Subcutaneous abdominal adipose tissue (tissue), 5 donors: Measurements from ENCODE around the gene AMFR.
"Not testable (repeated sequence)": the region's sequence is repeated elsewhere in the genome, so short reads cannot be mapped to it uniquely, and the experiment has no call there.

Experiments used
- H3K27ac ChIP-seq: one replicate; pipeline ENCODE4 v1.7.0; 2013; ENCODE audit warnings: low read depth, mild to moderate bottlenecking, inconsistent platforms, low read length, moderate library complexity
- H3K27me3 ChIP-seq, 5 donors: one replicate each; pipeline ENCODE4 v1.7.0; 2013; ENCODE audit warnings: low read length in 5 of 5, inconsistent platforms in 1 of 5; ENCODE audit not compliant: control insufficient read depth in 5 of 5, insufficient read depth in 4 of 5
- H3K36me3 ChIP-seq, 5 donors: one replicate each; pipeline ENCODE4 v1.7.0; 2013; ENCODE audit warnings: low read length in 5 of 5; ENCODE audit not compliant: control insufficient read depth in 5 of 5, insufficient read depth in 5 of 5
- H3K4me1 ChIP-seq, 5 donors: one replicate each; pipeline ENCODE4 v1.7.0; 2013; ENCODE audit warnings: low read length in 5 of 5, mild to moderate bottlenecking in 3 of 5, moderate library complexity in 1 of 5; ENCODE audit not compliant: control insufficient read depth in 5 of 5, insufficient read depth in 5 of 5
- H3K4me3 ChIP-seq, 5 donors: one replicate each; pipeline ENCODE4 v1.7.0; 2013; ENCODE audit warnings: low read length in 5 of 5, low read depth in 1 of 5
- H3K9ac ChIP-seq, 5 donors: one replicate each; pipeline ENCODE4 v1.7.0; 2013; ENCODE audit warnings: low read length in 5 of 5, mild to moderate bottlenecking in 4 of 5, moderate library complexity in 3 of 5
- H3K9me3 ChIP-seq, 5 donors: one replicate each; pipeline ENCODE4 v1.7.0; 2013; ENCODE audit warnings: low read length in 5 of 5; ENCODE audit not compliant: control insufficient read depth in 5 of 5
- donor health status: healthy.
- donor health status: healthy.
- donor health status: healthy.
- donor health status: healthy.
- donor health status: healthy.

AMFR gene

GRCh38 chr16:56379044-56379443 is 46.3 kb downstream of the AMFR start:
- not testable (repeated sequence) for H3K27me3 ChIP-seq, H3K9ac ChIP-seq, H3K4me3 ChIP-seq, H3K4me1 ChIP-seq, H3K27ac ChIP-seq
- H3K36me3 ChIP-seq, result peaks cover 43 to 54% (median 48%) of the 10 kb centered on the region in 5 donors
- H3K9me3 ChIP-seq, result peaks cover 0 to 18% (median 7%) of the 10 kb centered on the region in 5 donors

DNA sequence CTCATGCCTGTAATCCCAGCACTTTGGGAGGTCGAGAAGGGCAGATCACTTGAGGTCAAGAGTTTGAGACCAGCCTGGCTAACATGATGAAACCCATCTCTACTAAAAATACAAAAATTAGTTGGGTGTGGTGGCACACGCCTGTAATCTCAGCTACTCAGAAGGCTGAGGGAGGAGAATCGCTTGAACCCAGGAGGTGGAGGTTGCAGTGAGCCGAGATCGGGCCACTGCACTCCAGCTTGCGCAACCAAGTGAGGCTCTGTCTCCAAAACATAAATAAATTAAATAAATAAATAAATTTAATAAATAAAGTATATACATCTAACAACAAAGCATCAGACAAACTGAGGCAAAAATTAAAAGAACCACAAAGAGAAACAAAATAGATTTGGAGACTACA is 49.6 kb downstream of the AMFR start:
- H3K4me1 ChIP-seq, H3K9ac ChIP-seq, H3K27me3 ChIP-seq, H3K9me3 ChIP-seq, H3K27ac ChIP-seq, H3K4me3 ChIP-seq: not testable (repeated sequence)
- H3K36me3 ChIP-seq, result peaks cover 20 to 37% (median 36%) of the 10 kb centered on the region in 5 donors

GRCh38 chr16:56373003-56373402 is 52.3 kb downstream of the AMFR start:
- Histone ChIP-seq H3K4me3 (no peak overlapping the region), H3K27me3 (no peaks in the 10 kb centered on the region), H3K4me1 (peaks cover 1 to 16% (median 6%) of the 10 kb centered on the region in 5 donors), H3K9ac (no peak overlapping the region), H3K27ac (no peak overlapping the region), H3K9me3 (no peaks in the 10 kb centered on the region), H3K36me3 (peaks cover 17 to 38% (median 31%) of the 10 kb centered on the region in 5 donors)

DNA sequence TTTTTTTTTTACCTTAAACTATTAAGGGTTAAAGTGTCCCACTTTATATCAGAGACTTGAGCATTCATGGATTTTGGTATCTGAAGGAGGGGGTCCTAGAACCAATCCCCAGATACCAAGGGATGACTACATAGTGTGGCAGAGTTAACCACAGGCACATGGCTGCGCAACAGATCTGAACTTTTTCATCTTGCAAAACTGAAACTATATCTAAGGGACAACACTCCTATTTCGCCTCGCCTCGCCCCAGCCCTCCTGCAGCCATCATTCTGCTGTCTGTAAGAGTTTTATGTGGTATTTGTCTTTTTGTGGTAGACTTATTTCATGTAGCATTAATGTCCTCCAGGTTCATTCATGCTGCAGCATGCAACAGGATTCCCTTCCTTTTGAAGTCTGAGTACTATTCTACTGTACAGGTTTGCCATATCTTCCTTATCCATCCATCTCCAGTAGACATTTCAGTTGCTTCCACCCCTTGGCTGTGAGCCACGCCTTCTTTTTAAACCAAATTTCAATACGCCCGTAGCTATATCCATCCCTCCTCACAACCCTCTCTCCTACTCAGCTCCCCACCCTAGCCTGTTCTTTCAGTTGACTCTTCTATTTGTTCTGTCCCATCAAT is 53.2 kb downstream of the AMFR start:
- Histone ChIP-seq H3K27me3 (no peaks in the 10 kb centered on the region), H3K9ac (no peak overlapping the region), H3K4me3 (no peak overlapping the region), H3K4me1 (peaks cover 1 to 16% (median 6%) of the 10 kb centered on the region in 5 donors), H3K9me3 (no peaks in the 10 kb centered on the region), H3K27ac (no peak overlapping the region), H3K36me3 (peaks cover 22 to 47% (median 34%) of the 10 kb centered on the region in 5 donors)

- H3K27ac ChIP-seq, result no peak overlapping the region
- peaks cover 1 to 16% (median 6%) of the 10 kb centered on the region in 5 donors for H3K4me1 ChIP-seq
- H3K27me3 ChIP-seq, result no peaks in the 10 kb centered on the region
- no peak overlapping the region for H3K9ac ChIP-seq
- no peaks in the 10 kb centered on the region for H3K9me3 ChIP-seq
- peaks cover 21 to 52% (median 39%) of the 10 kb centered on the region in 5 donors for H3K36me3 ChIP-seq
- no peak overlapping the region for H3K4me3 ChIP-seq
These were observed 53.7 kb downstream of the AMFR start for GRCh38 chr16:56371660-56371937.

GRCh38 chr16:56370875-56371659 is 54.3 kb downstream of the AMFR start:
- Histone ChIP-seq H3K4me1 (peaks cover 1 to 16% (median 6%) of the 10 kb centered on the region in 5 donors), H3K36me3 (peaks cover 21 to 56% (median 42%) of the 10 kb centered on the region in 5 donors), H3K4me3 (no peak overlapping the region), H3K9ac (peak overlapping the region in 1 of 5 donors; percentile 12), H3K27ac (peak overlapping the region; percentile 10), H3K9me3 (no peaks in the 10 kb centered on the region), H3K27me3 (no peaks in the 10 kb centered on the region)

DNA sequence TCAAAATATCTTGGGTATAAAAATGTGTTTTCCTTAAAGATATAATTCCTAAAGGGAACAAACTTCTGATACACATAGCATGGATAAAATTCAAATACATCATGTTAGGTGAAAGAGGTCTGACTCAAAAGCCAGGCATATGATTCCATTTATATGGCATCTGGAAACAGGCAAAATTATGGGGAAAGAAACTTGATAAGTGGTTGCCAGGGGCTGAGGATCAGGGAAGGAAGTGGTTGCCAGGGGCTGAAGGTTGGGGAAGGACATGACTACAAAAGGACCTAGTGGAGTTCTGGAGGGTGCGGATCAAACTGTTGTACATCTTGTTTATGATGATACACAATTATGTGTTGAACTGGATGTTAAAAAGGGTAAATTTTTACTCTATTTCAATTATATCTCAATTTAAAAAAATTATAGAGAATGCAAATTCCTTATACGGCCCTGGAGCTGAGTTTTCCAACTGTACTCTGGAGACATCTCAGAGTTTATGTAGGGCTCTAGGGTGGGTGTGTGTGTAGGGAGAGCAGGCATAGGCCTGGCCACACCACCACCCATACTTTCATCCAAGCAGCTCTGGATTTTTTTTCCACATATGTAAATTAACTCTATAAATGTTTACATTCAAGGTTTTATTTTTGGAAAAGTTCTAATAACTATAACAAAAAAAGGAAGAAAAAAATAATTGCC is 55.0 kb downstream of the AMFR start:
- Histone ChIP-seq H3K9me3 (no peaks in the 10 kb centered on the region), H3K4me1 (peaks cover 1 to 16% (median 6%) of the 10 kb centered on the region in 5 donors), H3K27me3 (no peaks in the 10 kb centered on the region), H3K27ac (peak overlapping the region; percentile 10), H3K4me3 (no peak overlapping the region), H3K36me3 (peaks cover 20 to 60% (median 44%) of the 10 kb centered on the region in 5 donors), H3K9ac (no peak overlapping the region)

GRCh38 chr16:56369202-56369601 is 56.1 kb downstream of the AMFR start:
- Histone ChIP-seq H3K4me1 (peaks cover 1 to 16% (median 6%) of the 10 kb centered on the region in 5 donors), H3K9ac (no peak overlapping the region), H3K4me3 (no peak overlapping the region), H3K27ac (no peak overlapping the region), H3K9me3 (no peaks in the 10 kb centered on the region), H3K36me3 (peaks cover 9 to 66% (median 49%) of the 10 kb centered on the region in 5 donors), H3K27me3 (no peaks in the 10 kb centered on the region)

- peaks cover 1 to 16% (median 6%) of the 10 kb centered on the region in 5 donors for H3K4me1 ChIP-seq
- no peak overlapping the region for H3K27ac ChIP-seq
- H3K27me3 ChIP-seq, result no peaks in the 10 kb centered on the region
- no peaks in the 10 kb centered on the region for H3K9me3 ChIP-seq
- no peak overlapping the region for H3K9ac ChIP-seq
- no peak overlapping the region for H3K4me3 ChIP-seq
- H3K36me3 ChIP-seq, result peaks cover 6 to 67% (median 54%) of the 10 kb centered on the region in 5 donors
These were observed 56.8 kb downstream of the AMFR start for GRCh38 chr16:56368545-56368944.

DNA sequence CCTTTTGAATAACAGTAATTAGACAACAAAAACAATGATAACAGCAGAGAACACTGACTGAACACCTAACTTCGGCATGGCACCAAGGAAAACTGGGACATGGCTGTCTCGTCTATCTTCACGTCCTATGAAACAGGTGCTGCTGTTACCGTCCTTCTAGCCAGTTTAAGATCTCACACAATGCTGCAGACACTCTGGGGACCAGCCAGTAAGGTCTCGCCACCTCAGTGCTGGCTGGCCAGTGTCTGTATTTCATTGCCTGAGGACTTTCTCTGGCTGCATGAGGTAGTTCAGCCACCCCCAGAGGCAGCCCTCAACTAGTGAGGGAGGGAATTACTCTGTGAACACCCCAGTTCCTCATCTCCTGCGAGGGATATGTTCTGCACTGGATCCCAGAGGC is 57.6 kb downstream of the AMFR start:
- Histone ChIP-seq H3K9ac (no peak overlapping the region), H3K9me3 (no peaks in the 10 kb centered on the region), H3K27ac (no peak overlapping the region), H3K27me3 (no peaks in the 10 kb centered on the region), H3K36me3 (peaks cover 6 to 68% (median 60%) of the 10 kb centered on the region in 5 donors), H3K4me3 (no peak overlapping the region), H3K4me1 (peaks cover 1 to 16% (median 6%) of the 10 kb centered on the region in 5 donors)
